Measurements from ENCODE around the gene PIAS3.

PIAS3 gene

DNA sequence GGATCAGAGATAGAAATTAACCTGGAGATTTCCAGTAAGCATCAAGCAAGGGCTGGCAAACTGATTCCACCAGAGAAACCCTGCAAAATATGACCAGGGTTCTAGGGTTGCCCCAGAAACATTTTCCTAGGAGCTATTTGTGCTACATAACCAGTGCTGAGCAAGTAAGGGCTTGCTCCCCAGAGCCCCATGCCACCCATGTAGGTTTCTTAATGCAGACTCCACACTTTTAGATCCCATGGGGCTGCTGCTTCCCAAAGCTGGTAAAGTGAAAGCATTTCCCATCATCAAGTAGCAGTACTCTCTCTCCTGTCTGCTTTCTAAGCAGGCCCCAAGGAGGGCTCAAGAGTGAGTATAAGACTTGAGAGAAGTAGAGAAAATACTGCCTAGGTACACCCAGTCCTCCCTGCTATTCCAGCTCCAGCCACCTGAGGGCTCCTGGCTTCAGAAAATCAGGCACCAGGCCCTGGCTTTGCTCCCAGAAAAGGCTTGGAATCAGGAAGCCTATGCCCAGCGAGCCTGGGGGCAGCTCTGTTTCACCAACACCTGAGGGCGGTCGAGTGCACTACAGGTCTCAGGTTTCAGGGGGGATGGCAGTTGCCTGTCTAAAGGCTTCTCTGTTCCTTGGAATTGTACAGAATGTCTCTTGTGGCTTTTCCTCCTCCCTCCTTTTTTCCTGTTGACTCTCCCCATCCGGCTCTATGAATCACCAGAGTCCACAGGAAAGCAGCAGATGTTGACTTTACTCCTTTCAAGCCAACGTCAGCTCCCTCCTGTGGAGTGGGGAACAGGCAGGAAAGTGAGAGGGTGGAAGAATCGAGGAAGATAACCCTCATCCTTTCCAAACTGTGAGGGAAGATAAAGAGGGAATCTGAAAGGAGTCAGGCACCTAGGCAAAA is 33.0 kb upstream of the PIAS3 start:
- H3K4me1 ChIP-seq (ENCODE audit: insufficient read depth, low read length): peaks cover 17% of the 10 kb centered on the region
- H3K27me3 ChIP-seq (ENCODE audit: insufficient read depth, low read length): no peaks in the 10 kb centered on the region
- no peaks in the 10 kb centered on the region for H3K9me3 ChIP-seq (ENCODE audit: insufficient read depth, low read depth, low read length)
- H3K36me3 ChIP-seq (ENCODE audit: insufficient read depth, low read length): no peaks in the 10 kb centered on the region
- 0% methylated on average over 4 of the region's 6 CpGs for WGBS
- peak overlapping the region; percentile 38 for H3K9ac ChIP-seq (ENCODE audit: low read depth, low read length)
- H3K4me3 ChIP-seq (ENCODE audit: low read length): peak overlapping the region; percentile 42
- peak overlapping the region; percentile 36; the same call in 1 of the 2 replicates for H3K27ac ChIP-seq (ENCODE audit: low read depth, low read length)

- no peaks in the 10 kb centered on the region for H3K9me3 ChIP-seq (ENCODE audit: insufficient read depth, low read depth, low read length)
- no peak overlapping the region for H3K27ac ChIP-seq (ENCODE audit: low read depth, low read length)
- no peak overlapping the region for H3K9ac ChIP-seq (ENCODE audit: low read depth, low read length)
- H3K4me1 ChIP-seq (ENCODE audit: insufficient read depth, low read length): peaks cover 17% of the 10 kb centered on the region
- WGBS: 94% methylated on average over 1 of the region's 1 CpG
- H3K27me3 ChIP-seq (ENCODE audit: insufficient read depth, low read length): no peaks in the 10 kb centered on the region
- H3K4me3 ChIP-seq (ENCODE audit: low read length): no peak overlapping the region
- no peaks in the 10 kb centered on the region for H3K36me3 ChIP-seq (ENCODE audit: insufficient read depth, low read length)
These were observed 32.3 kb upstream of the PIAS3 start for GRCh38 chr1:145891143-145891542.

DNA sequence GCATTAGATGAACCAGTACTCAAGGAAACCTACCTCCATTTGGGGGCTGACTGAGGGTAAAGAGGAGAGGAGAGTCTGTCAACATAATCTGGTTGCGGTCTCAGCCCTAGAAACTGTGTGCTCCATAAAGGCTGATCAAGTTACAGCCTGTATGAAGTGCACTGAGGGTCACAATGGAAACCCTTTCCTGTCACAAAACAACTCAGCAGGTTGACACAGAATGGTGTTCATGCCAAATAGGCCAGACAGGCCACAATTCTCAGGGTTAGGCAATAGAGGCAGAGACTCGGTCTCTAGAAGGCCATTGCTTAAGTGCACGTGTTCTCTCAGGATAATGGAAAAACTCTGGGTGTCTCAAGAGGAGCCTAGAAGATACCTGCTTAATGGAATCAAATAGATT is 30.8 kb upstream of the PIAS3 start:
- no peaks in the 10 kb centered on the region for H3K9me3 ChIP-seq (ENCODE audit: insufficient read depth, low read depth, low read length)
- WGBS: 89% methylated on average over 3 of the region's 3 CpGs
- no peak overlapping the region for H3K4me3 ChIP-seq (ENCODE audit: low read length)
- H3K9ac ChIP-seq (ENCODE audit: low read depth, low read length): no peak overlapping the region
- H3K4me1 ChIP-seq (ENCODE audit: insufficient read depth, low read length): peaks cover 17% of the 10 kb centered on the region
- no peak overlapping the region for H3K27ac ChIP-seq (ENCODE audit: low read depth, low read length)
- H3K27me3 ChIP-seq (ENCODE audit: insufficient read depth, low read length): peaks cover 9% of the 10 kb centered on the region
- H3K36me3 ChIP-seq (ENCODE audit: insufficient read depth, low read length): no peaks in the 10 kb centered on the region

DNA sequence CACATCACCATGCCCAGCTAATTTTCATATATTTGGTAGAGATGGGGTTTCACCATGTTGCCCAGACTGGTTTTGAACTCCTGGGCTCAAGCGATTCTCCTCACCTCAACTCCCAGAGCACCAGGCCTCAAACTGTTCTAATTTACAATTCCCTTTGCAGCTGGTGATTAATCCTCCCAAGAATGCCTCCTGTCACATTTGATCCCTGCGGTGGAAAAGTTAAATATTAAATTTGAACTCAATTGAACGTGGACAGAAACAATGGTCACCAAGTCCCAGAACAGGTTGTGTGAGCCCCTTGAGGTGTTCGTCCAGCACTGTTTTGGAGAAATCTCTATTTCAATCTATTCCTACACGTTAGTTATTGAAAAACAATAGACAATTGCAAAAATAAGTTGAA is 28.8 kb upstream of the PIAS3 start:
- WGBS: 73% methylated on average over 4 of the region's 5 CpGs
- no peaks in the 10 kb centered on the region for H3K36me3 ChIP-seq (ENCODE audit: insufficient read depth, low read length)
- peaks cover 16% of the 10 kb centered on the region for H3K4me1 ChIP-seq (ENCODE audit: insufficient read depth, low read length)
- no peaks in the 10 kb centered on the region for H3K9me3 ChIP-seq (ENCODE audit: insufficient read depth, low read depth, low read length)
- no peak overlapping the region for H3K9ac ChIP-seq (ENCODE audit: low read depth, low read length)
- no peak overlapping the region for H3K27ac ChIP-seq (ENCODE audit: low read depth, low read length)
- peaks cover 28% of the 10 kb centered on the region for H3K27me3 ChIP-seq (ENCODE audit: insufficient read depth, low read length)
- H3K4me3 ChIP-seq (ENCODE audit: low read length): no peak overlapping the region

DNA sequence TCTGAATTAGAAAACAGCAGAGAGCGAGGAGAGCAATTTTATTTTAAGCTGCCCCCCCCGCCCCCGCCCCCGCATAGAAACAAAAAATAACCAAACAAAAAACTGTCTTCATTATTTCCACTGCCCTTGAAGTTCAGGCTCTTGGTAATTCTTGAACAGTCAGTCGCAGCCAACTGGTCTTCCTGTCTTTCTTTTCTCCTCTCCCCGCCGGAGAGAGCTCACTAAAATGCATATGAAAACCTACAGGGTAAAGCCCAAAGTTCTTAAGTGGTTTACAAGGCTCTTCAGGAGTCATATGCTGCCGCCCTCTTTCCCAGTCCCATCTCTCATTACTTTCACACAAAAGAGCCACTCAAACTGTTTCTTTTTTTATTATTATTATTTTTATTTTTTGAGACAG is 27.9 kb upstream of the PIAS3 start:
- Histone ChIP-seq H3K27ac (ENCODE audit: low read depth, low read length) (no peak overlapping the region), H3K4me3 (ENCODE audit: low read length) (no peak overlapping the region; the same call in 1 of the 2 replicates)
- 21% methylated on average over 8 of the region's 8 CpGs for WGBS

DNA sequence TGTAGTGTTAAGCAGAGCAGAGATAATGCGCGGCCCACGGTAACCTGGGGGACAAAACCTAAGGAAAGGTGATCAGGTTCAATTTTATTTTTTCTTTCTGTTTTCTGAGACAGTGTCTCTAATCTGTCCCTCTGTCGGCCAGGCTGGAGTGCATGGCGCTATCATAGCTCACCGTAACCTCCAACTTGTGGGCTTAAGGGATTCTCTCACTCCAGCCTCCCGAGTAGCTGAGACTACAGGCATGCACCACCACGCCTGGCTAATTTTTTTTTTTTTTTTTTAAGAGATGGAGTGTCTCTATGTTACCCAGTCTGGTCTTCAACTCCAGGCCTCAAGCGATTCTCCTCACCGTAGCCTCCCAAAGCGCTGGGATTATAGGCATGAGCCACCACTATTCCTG is 27.5 kb upstream of the PIAS3 start:
- Histone ChIP-seq H3K36me3 (ENCODE audit: insufficient read depth, low read length) (no peaks in the 10 kb centered on the region), H3K27ac (ENCODE audit: low read depth, low read length) (no peak overlapping the region), H3K4me3 (ENCODE audit: low read length) (peak overlapping the region; percentile 91), H3K9ac (ENCODE audit: low read depth, low read length) (no peak overlapping the region), H3K9me3 (ENCODE audit: insufficient read depth, low read depth, low read length) (no peaks in the 10 kb centered on the region), H3K27me3 (ENCODE audit: insufficient read depth, low read length) (peaks cover 29% of the 10 kb centered on the region), H3K4me1 (ENCODE audit: insufficient read depth, low read length) (peaks cover 7% of the 10 kb centered on the region)
- 57% methylated on average over 9 of the region's 11 CpGs for WGBS

More for the DNA sequence above, 27.9 kb upstream of the PIAS3 start:
- no peak overlapping the region for H3K9ac ChIP-seq (ENCODE audit: low read depth, low read length)
- no peaks in the 10 kb centered on the region for H3K9me3 ChIP-seq (ENCODE audit: insufficient read depth, low read depth, low read length)
- peaks cover 10% of the 10 kb centered on the region for H3K4me1 ChIP-seq (ENCODE audit: insufficient read depth, low read length)
- H3K36me3 ChIP-seq (ENCODE audit: insufficient read depth, low read length): no peaks in the 10 kb centered on the region
- peaks cover 29% of the 10 kb centered on the region for H3K27me3 ChIP-seq (ENCODE audit: insufficient read depth, low read length)

- peak within 1 kb of the TSS; percentile 91 for H3K4me3 ChIP-seq (ENCODE audit: low read length)
- H3K27ac ChIP-seq (ENCODE audit: low read depth, low read length): no peak within 1 kb of the TSS
- peaks cover 29% of the 10 kb centered on the region for H3K27me3 ChIP-seq (ENCODE audit: insufficient read depth, low read length)
- H3K9ac ChIP-seq (ENCODE audit: low read depth, low read length): no peak within 1 kb of the TSS
- under 1% methylated on average over 36 of the region's 36 CpGs for WGBS
- H3K4me1 ChIP-seq (ENCODE audit: insufficient read depth, low read length): peaks cover 3% of the 10 kb centered on the region; the same call in 1 of the 2 replicates
- H3K36me3 ChIP-seq (ENCODE audit: insufficient read depth, low read length): no peaks in the 10 kb centered on the region
- H3K9me3 ChIP-seq (ENCODE audit: insufficient read depth, low read depth, low read length): no peaks in the 10 kb centered on the region
These were observed 26.9 kb upstream of the PIAS3 start, which contains the start of gene ANKRD35 for GRCh38 chr1:145885738-145886287. TSS of gene ANKRD35 (minus strand) at chr1:145885866. CDS start at chr1:145885758, 108 bp downstream.

GRCh38 chr1:145884675-145885074 is 25.8 kb upstream of the PIAS3 start:
- no peaks in the 10 kb centered on the region for H3K9me3 ChIP-seq (ENCODE audit: insufficient read depth, low read depth, low read length)

DNA sequence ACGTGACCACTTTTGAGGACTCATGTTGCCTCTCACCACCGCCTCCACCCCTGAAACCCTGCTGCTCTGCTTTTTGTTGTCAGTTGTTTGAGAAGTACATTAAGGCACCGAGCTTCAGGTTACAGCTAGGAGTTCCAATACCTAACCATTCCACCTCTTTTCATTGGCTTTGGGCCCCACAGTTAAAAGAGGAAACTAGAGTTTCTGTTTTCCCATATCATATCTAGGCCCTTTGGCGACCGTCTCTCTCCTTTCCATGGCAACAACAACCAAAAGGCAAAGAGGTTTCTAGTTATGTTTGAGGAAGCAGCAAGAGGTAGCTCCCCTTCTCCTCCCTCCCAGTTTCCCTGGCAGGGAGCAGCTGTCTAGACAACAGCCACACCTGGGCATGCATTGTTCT is 20.9 kb upstream of the PIAS3 start:
- no peak overlapping the region for H3K4me3 ChIP-seq (ENCODE audit: low read length)
- peaks cover 17% of the 10 kb centered on the region for H3K4me1 ChIP-seq (ENCODE audit: insufficient read depth, low read length)
- no peak overlapping the region for H3K9ac ChIP-seq (ENCODE audit: low read depth, low read length)
- H3K27me3 ChIP-seq (ENCODE audit: insufficient read depth, low read length): peaks cover 21% of the 10 kb centered on the region
- no peaks in the 10 kb centered on the region for H3K36me3 ChIP-seq (ENCODE audit: insufficient read depth, low read length)
- no peaks in the 10 kb centered on the region for H3K9me3 ChIP-seq (ENCODE audit: insufficient read depth, low read depth, low read length)
- H3K27ac ChIP-seq (ENCODE audit: low read depth, low read length): no peak overlapping the region
- WGBS: 37% methylated on average over 3 of the region's 5 CpGs

More at GRCh38 chr1:145884675-145885074, 25.8 kb upstream of the PIAS3 start:
- no peak overlapping the region for H3K4me3 ChIP-seq (ENCODE audit: low read length)
- no peaks in the 10 kb centered on the region for H3K36me3 ChIP-seq (ENCODE audit: insufficient read depth, low read length)
- H3K27me3 ChIP-seq (ENCODE audit: insufficient read depth, low read length): peaks cover 29% of the 10 kb centered on the region
- peaks cover 11% of the 10 kb centered on the region for H3K4me1 ChIP-seq (ENCODE audit: insufficient read depth, low read length)
- H3K27ac ChIP-seq (ENCODE audit: low read depth, low read length): no peak overlapping the region
- no peak overlapping the region for H3K9ac ChIP-seq (ENCODE audit: low read depth, low read length)
- whole genome bisulfite sequencing: 81% methylated on average over 1 of the region's 1 CpG

- WGBS: 95% methylated on average over 2 of the region's 2 CpGs
- Histone ChIP-seq H3K4me1 (ENCODE audit: insufficient read depth, low read length) (peaks cover 17% of the 10 kb centered on the region), H3K27me3 (ENCODE audit: insufficient read depth, low read length) (peaks cover 17% of the 10 kb centered on the region), H3K4me3 (ENCODE audit: low read length) (no peak overlapping the region), H3K27ac (ENCODE audit: low read depth, low read length) (no peak overlapping the region), H3K9ac (ENCODE audit: low read depth, low read length) (no peak overlapping the region), H3K9me3 (ENCODE audit: insufficient read depth, low read depth, low read length) (no peaks in the 10 kb centered on the region), H3K36me3 (ENCODE audit: insufficient read depth, low read length) (no peaks in the 10 kb centered on the region)
These were observed 19.8 kb upstream of the PIAS3 start for GRCh38 chr1:145878724-145879123.

GRCh38 chr1:145877923-145878486 is 19.1 kb upstream of the PIAS3 start:
- Histone ChIP-seq H3K27me3 (ENCODE audit: insufficient read depth, low read length) (peaks cover 18% of the 10 kb centered on the region), H3K27ac (ENCODE audit: low read depth, low read length) (no peak overlapping the region), H3K36me3 (ENCODE audit: insufficient read depth, low read length) (no peaks in the 10 kb centered on the region), H3K9ac (ENCODE audit: low read depth, low read length) (no peak overlapping the region), H3K9me3 (ENCODE audit: insufficient read depth, low read depth, low read length) (no peaks in the 10 kb centered on the region), H3K4me1 (ENCODE audit: insufficient read depth, low read length) (peaks cover 17% of the 10 kb centered on the region), H3K4me3 (ENCODE audit: low read length) (no peak overlapping the region)
- whole genome bisulfite sequencing: 79% methylated on average over 7 of the region's 7 CpGs

All from HUES64 (cell line).